Endodermal cell (in vitro differentiated cells): ENCODE measurements around the gene ZDHHC21. TPM values are rescaled to one million over a fixed set of nuclear protein-coding genes. Genes with fewer than 3 reads are reported as not detected.

Source experiments
- DNase-seq: peaks from one replicate; pipeline ENCODE4 v3.0.0-alpha.2; 2017
- H3K27ac ChIP-seq: 2 replicates; pipeline ENCODE4 v1.5.1; 2013; ENCODE audit warnings: mild to moderate bottlenecking, low read depth, low read length, moderate library complexity
- H3K27me3 ChIP-seq: 2 replicates; pipeline ENCODE4 v1.6.1; 2013; ENCODE audit warnings: mild to moderate bottlenecking, low read length, moderate library complexity; ENCODE audit not compliant: insufficient read depth, control insufficient read depth, poor library complexity, severe bottlenecking
- H3K36me3 ChIP-seq: 2 replicates; pipeline ENCODE4 v1.7.0; 2013; ENCODE audit warnings: mild to moderate bottlenecking, low read length, moderate library complexity; ENCODE audit not compliant: control insufficient read depth, insufficient read depth
- H3K4me1 ChIP-seq: one replicate; pipeline ENCODE4 v1.7.0; 2013; ENCODE audit warnings: low read length; ENCODE audit not compliant: control insufficient read depth, insufficient read depth
- H3K4me3 ChIP-seq: 2 replicates; pipeline ENCODE4 v1.5.1; 2013; ENCODE audit warnings: mild to moderate bottlenecking, low read length, moderate library complexity
- H3K9ac ChIP-seq: 2 replicates; pipeline ENCODE4 v1.6.1; 2013; ENCODE audit warnings: mild to moderate bottlenecking, low read length, moderate library complexity; ENCODE audit not compliant: poor library complexity, severe bottlenecking; ENCODE audit errors: extremely low read depth
- H3K9me3 ChIP-seq: 2 replicates; pipeline ENCODE4 v1.6.1; 2013; ENCODE audit warnings: mild to moderate bottlenecking, low read length, moderate library complexity; ENCODE audit not compliant: control insufficient read depth
- H3K27ac Mint-ChIP-seq: 2 replicates; pipeline ENCODE4 v1.8.0; 2020; ENCODE audit warnings: mixed read lengths
- H3K27me3 Mint-ChIP-seq: 2 replicates; pipeline ENCODE4 v1.8.0; 2021; ENCODE audit warnings: mild to moderate bottlenecking, mixed read lengths; ENCODE audit not compliant: insufficient read depth
- H3K36me3 Mint-ChIP-seq: 2 replicates; pipeline ENCODE4 v1.8.0; 2020; ENCODE audit warnings: low read depth, mixed read lengths
- H3K4me1 Mint-ChIP-seq: 2 replicates; pipeline ENCODE4 v1.8.0; 2020; ENCODE audit warnings: mixed read lengths
- H3K4me3 Mint-ChIP-seq: 2 replicates; pipeline ENCODE4 v1.8.0; 2020; ENCODE audit warnings: mild to moderate bottlenecking, moderate library complexity, mixed read lengths
- H3K9me3 Mint-ChIP-seq: 2 replicates; pipeline ENCODE4 v1.8.0; 2020; ENCODE audit warnings: mild to moderate bottlenecking, mixed read lengths
- WGBS, 2 experiments: methylation state at CpG; one replicate each; pipeline versions ENCODE4 v1.1.5 to v1.1.7; 2013; ENCODE audit warnings: missing lambda C conversion rate in 2 of 2, mixed read lengths in 1 of 2; ENCODE audit not compliant: insufficient coverage in 1 of 2, insufficient read length in 1 of 2; 5-methylcytosine and 5-hydroxymethylcytosine counted together
- total RNA-seq, 2 donors: library from RNA; stranded (reverse); fragmentation: NEBNext Ultra II Directional in 1 of 2; extraction: Animal tissue kit (Norgen Biotek cat#: 25700) in 1 of 2; gene quantifications; 2 replicates in 1 of 2; 3 replicates in 1 of 2; pipeline ENCODE4 v1.2.1, GENCODE V29; 2021
- TF ChIP-seq, protein P1 (sequence below): fragments of 200-600 bp; sonication (generic); conservative IDR thresholded peaks from 2 replicates; pipeline ENCODE4 v1.5.0; 2021; ENCODE audit warnings: antibody characterized with exemption, mild to moderate bottlenecking

Gene ZDHHC21
- total RNA-seq, 2 donors from 2014 or later = 17.1 to 18.6 TPM

DNA sequence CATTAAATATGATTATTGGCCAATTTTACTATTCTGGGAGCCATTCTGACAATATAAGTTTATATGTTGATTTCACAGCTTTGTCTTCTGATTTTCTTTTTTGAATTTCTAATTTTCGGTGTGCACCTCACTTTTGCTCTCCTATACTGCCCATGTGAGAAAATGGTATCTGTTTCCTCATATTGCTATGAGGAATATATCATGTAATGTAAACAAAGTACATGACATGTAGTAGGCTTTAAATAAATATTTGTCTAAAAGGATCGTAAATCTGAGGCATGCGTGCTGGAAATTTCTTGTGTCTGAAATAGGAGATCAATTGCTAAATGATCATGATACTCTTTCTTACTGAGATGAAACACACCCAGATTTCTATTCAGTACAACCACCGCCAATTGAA lies 119.9 kb downstream of the ZDHHC21 start:
- Histone ChIP-seq H3K27me3 (no peaks in the 10 kb centered on the region), H3K9me3 (peaks cover 5% of the 10 kb centered on the region), H3K9ac (no peak overlapping the region), H3K4me1 (no peaks in the 10 kb centered on the region), H3K4me3 (no peak overlapping the region), H3K36me3 (no peaks in the 10 kb centered on the region), H3K27ac (no peak overlapping the region)
- Mint-ChIP-seq H3K27me3 (no peaks in the 10 kb centered on the region), H3K36me3 (no peaks in the 10 kb centered on the region), H3K4me3 (no peak overlapping the region), H3K4me1 (no peaks in the 10 kb centered on the region), H3K9me3 (peaks cover 4% of the 10 kb centered on the region), H3K27ac (no peak overlapping the region)
- DNase-seq = no peak
- WGBS, 2 experiments = 95 to 99% methylated on average over 3 to 4 of the region's 4 CpGs
- TF ChIP-seq, protein P1, sequence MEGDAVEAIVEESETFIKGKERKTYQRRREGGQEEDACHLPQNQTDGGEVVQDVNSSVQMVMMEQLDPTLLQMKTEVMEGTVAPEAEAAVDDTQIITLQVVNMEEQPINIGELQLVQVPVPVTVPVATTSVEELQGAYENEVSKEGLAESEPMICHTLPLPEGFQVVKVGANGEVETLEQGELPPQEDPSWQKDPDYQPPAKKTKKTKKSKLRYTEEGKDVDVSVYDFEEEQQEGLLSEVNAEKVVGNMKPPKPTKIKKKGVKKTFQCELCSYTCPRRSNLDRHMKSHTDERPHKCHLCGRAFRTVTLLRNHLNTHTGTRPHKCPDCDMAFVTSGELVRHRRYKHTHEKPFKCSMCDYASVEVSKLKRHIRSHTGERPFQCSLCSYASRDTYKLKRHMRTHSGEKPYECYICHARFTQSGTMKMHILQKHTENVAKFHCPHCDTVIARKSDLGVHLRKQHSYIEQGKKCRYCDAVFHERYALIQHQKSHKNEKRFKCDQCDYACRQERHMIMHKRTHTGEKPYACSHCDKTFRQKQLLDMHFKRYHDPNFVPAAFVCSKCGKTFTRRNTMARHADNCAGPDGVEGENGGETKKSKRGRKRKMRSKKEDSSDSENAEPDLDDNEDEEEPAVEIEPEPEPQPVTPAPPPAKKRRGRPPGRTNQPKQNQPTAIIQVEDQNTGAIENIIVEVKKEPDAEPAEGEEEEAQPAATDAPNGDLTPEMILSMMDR = no peak

DNA sequence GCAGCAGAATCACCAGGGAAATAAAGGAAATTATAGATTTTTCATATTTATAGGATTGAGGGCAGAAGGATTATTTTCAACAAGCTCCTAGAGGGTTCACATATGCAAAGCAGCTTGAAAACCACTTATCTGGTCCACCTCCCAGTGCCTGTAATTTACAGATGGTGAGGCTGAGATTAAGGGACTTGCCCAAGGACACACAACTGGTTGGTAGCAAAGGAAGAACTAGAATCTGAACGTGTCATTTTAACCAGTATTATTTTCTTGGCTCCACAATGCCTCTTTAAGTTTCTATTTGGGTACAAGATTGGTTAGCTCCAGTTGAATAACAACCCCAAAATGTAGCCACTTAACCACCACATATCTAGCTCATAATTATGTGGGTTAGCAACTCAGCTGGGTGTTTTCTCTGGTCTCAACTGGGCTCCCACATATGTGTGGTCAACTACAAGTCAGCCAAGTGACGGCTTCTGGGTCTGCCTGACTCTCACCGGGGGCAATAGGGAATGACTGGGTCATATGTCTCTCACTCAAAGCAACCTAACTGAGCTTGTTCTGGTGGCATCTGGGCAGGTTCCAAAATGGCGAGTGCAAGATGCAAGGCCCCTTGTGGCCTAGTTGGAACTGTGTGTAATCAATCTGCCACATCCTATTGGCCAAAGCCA lies 127.7 kb downstream of the ZDHHC21 start:
- no peak overlapping the region for H3K27ac Mint-ChIP-seq

DNA sequence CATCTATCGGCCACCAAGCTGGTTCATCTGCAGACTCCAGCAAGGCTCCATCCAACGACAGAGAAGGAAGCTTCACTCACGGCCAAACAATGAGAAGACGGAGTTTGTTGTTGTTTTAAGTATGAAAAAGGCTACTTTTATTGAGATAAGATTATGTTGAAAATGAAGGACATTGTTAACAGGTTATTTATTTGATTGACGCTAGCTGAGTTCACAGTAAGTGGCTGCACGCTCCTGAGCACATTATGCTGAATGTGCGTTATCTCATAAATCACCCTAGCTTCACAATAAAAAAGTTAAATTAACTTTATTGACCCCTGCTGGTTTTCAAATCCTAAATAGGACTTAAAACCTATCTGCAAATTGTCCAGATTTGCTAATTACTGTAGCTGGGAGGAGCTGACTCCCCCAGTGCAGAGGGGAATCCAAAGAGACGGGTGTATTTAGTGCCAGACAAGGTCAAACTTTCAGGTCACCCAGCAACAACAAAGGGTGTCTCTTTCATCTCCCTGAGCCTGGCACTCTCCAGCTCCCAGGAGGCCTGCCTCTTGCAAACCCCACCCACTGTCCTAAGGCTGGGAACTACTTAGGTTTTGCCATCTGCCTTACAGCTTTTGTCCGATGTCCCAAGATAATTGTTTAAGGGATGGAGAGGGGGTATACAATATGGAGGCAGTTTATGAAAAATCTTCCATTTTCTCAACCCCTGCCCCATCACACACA lies 129.2 kb downstream of the ZDHHC21 start:
- 78 to 90% methylated on average over 4 to 8 of the region's 9 CpGs for WGBS, 2 experiments
- Histone ChIP-seq H3K4me1 (peaks cover 8% of the 10 kb centered on the region), H3K27ac (peak overlapping the region; percentile 12), H3K36me3 (no peaks in the 10 kb centered on the region), H3K27me3 (no peaks in the 10 kb centered on the region), H3K9me3 (no peaks in the 10 kb centered on the region), H3K4me3 (no peak overlapping the region), H3K9ac (no peak overlapping the region)
- H3K4me3 Mint-ChIP-seq = no peak overlapping the region
- H3K27ac Mint-ChIP-seq = no peak overlapping the region
- TF ChIP-seq, protein P1 = no peak
- DNase-seq = no peak
- peaks cover 41% of the 10 kb centered on the region for H3K4me1 Mint-ChIP-seq
- H3K9me3 Mint-ChIP-seq = no peaks in the 10 kb centered on the region
- no peaks in the 10 kb centered on the region for H3K36me3 Mint-ChIP-seq
- no peaks in the 10 kb centered on the region for H3K27me3 Mint-ChIP-seq

More for the DNA sequence above, 127.7 kb downstream of the ZDHHC21 start:
- H3K9me3 Mint-ChIP-seq = no peaks in the 10 kb centered on the region
- H3K27me3 ChIP-seq = no peaks in the 10 kb centered on the region
- no peaks in the 10 kb centered on the region for H3K9me3 ChIP-seq
- no peaks in the 10 kb centered on the region for H3K36me3 Mint-ChIP-seq
- H3K27me3 Mint-ChIP-seq = no peaks in the 10 kb centered on the region
- TF ChIP-seq, protein P1 = no peak
- no peak overlapping the region for H3K9ac ChIP-seq
- H3K4me1 Mint-ChIP-seq = peaks cover 41% of the 10 kb centered on the region
- no peak for DNase-seq
- 62 to 71% methylated on average over 3 to 4 of the region's 4 CpGs for WGBS, 2 experiments
- no peak overlapping the region for H3K4me3 Mint-ChIP-seq
- H3K36me3 ChIP-seq = no peaks in the 10 kb centered on the region
- no peak overlapping the region for H3K4me3 ChIP-seq
- no peak overlapping the region for H3K27ac ChIP-seq
- H3K4me1 ChIP-seq = peaks cover 8% of the 10 kb centered on the region
